Gastroesophageal sphincter (tissue), 4 donors: Measurements from ENCODE around the gene GALNT9. TPM values are rescaled to one million over a fixed set of nuclear protein-coding genes. Genes with fewer than 3 reads are reported as not detected.
"Not testable (repeated sequence)": the region's sequence is repeated elsewhere in the genome, so short reads cannot be mapped to it uniquely, and the experiment has no call there.

Source experiments
- ATAC-seq: fragments of 150-250 bp; one replicate; pipeline ENCODE4 v1.9.1; 2016; ENCODE audit warnings: mild to moderate bottlenecking, moderate library complexity
- H3K27ac ChIP-seq, 4 donors: fragments of 200-600 bp; sonication (generic) in 3 of 4; 1 replicate in 3 of 4; 2 replicates in 1 of 4; pipeline ENCODE4 v1.5.1; 2016 to 2019
- H3K27me3 ChIP-seq: fragments of 200-600 bp; sonication (generic); one replicate; pipeline ENCODE4 v1.5.1; 2019
- H3K36me3 ChIP-seq, 2 donors: fragments of 200-600 bp; sonication (generic); one replicate each; pipeline ENCODE4 v1.5.1; 2019; ENCODE audit warnings: control low read depth in 1 of 2
- H3K4me1 ChIP-seq, 3 donors: fragments of 200-600 bp; sonication (generic); 1 replicate in 2 of 3; 2 replicates in 1 of 3; pipeline ENCODE4 v1.5.1; 2016 to 2019; ENCODE audit warnings: control low read depth in 2 of 3
- H3K4me3 ChIP-seq, 2 donors: fragments of 200-600 bp; sonication (generic); one replicate each; pipeline ENCODE4 v1.5.1; 2019; ENCODE audit warnings: mild to moderate bottlenecking in 1 of 2, moderate library complexity in 1 of 2
- H3K9me3 ChIP-seq, 3 donors: fragments of 200-600 bp; sonication (generic); one replicate each; pipeline ENCODE4 v1.5.1; 2017 to 2019; ENCODE audit warnings: control low read depth in 2 of 3
- CTCF ChIP-seq, 4 experiments: fragments of 200-600 bp in 2 of 4; fragments of 450-650 bp in 2 of 4; sonication (generic) in 1 of 4; IDR thresholded peaks; one replicate each; pipeline ENCODE4 v1.5.1; 2017 to 2019; ENCODE audit warnings: antibody characterized with exemption in 4 of 4, mild to moderate bottlenecking in 2 of 4, moderate library complexity in 2 of 4
- EP300 ChIP-seq: sonication (generic); formaldehyde crosslinking; IDR thresholded peaks from one replicate; pipeline ENCODE4 v1.6.1; 2017; ENCODE audit warnings: antibody characterized with exemption, mild to moderate bottlenecking
- POLR2A ChIP-seq, 2 donors: fragments of 450-650 bp; IDR thresholded peaks; one replicate each; pipeline ENCODE4 v1.6.1; 2017; ENCODE audit warnings: antibody characterized with exemption in 2 of 2, mild to moderate bottlenecking in 2 of 2, moderate library complexity in 1 of 2
- POLR2AphosphoS5 ChIP-seq: sonication (generic); formaldehyde crosslinking; IDR thresholded peaks from one replicate; pipeline ENCODE4 v1.6.1; 2017; ENCODE audit warnings: antibody characterized with exemption
- WGBS, 2 donors: methylation state at CpG; one replicate each; pipeline ENCODE4 v1.1.5; 2018; ENCODE audit warnings: low coverage in 1 of 2; 5-methylcytosine and 5-hydroxymethylcytosine counted together
- total RNA-seq, 4 donors: library from RNA; depleted of rRNA; stranded (reverse); fragments of >200 nt; gene quantifications; one replicate each; pipeline ENCODE4 v1.1.0, GENCODE V29; 2016

Gene GALNT9
- total RNA-seq, 4 donors from 2014 or later: 2.0 TPM; not detected in 3

- Histone ChIP-seq H3K9me3 (no peaks in the 10 kb centered on the region), H3K36me3 (peaks cover 0 to 52% of the 10 kb centered on the region in 2 donors), H3K27me3 (no peaks in the 10 kb centered on the region), H3K4me1 (peaks cover 0 to 11% (median 5%) of the 10 kb centered on the region in 3 donors), H3K27ac (no peak overlapping the region), H3K4me3 (no peak overlapping the region)
- TF ChIP-seq CTCF (IDR thresholded peaks at IDR 0.05) (no peak), POLR2A (IDR thresholded peaks at IDR 0.05) (no peak), EP300 (no peak), POLR2AphosphoS5 (no peak)
- no peak for ATAC-seq
- WGBS, 2 donors: 89 to 94% methylated on average over 10 to 14 of the region's 20 CpGs
Observed at GRCh38 chr12:132152953-132153352, 176.4 kb downstream of the GALNT9 start.

GRCh38 chr12:132152411-132152821, 177.0 kb downstream of the GALNT9 start:
- ATAC-seq: no peak
- Histone ChIP-seq H3K27ac (no peak overlapping the region), H3K4me1 (peaks cover 0 to 11% (median 5%) of the 10 kb centered on the region in 3 donors), H3K36me3 (peaks cover 0 to 52% of the 10 kb centered on the region in 2 donors), H3K4me3 (no peak overlapping the region), H3K9me3 (no peaks in the 10 kb centered on the region), H3K27me3 (no peaks in the 10 kb centered on the region)
- WGBS, 2 donors: no CpG with 5 or more reads among the region's 9 CpGs
- TF ChIP-seq POLR2AphosphoS5 (no peak), CTCF (IDR thresholded peaks at IDR 0.05) (no peak), POLR2A (IDR thresholded peaks at IDR 0.05) (no peak), EP300 (no peak)

- Histone ChIP-seq H3K9me3 (no peaks in the 10 kb centered on the region), H3K36me3 (peaks cover 0 to 55% of the 10 kb centered on the region in 2 donors), H3K27ac (no peak overlapping the region), H3K4me3 (no peak overlapping the region), H3K4me1 (peaks cover 0 to 11% (median 5%) of the 10 kb centered on the region in 3 donors), H3K27me3 (no peaks in the 10 kb centered on the region)
- no peak for ATAC-seq
- TF ChIP-seq EP300 (no peak), CTCF (IDR thresholded peaks at IDR 0.05) (no peak), POLR2A (IDR thresholded peaks at IDR 0.05) (no peak), POLR2AphosphoS5 (no peak)
- WGBS, 2 donors: 100% methylated on average over 1 of the region's 32 CpGs; no CpG with 5 or more reads in 1 of the 2 donors
Observed at GRCh38 chr12:132151766-132152410, 177.5 kb downstream of the GALNT9 start.

GRCh38 chr12:132151145-132151765, 178.1 kb downstream of the GALNT9 start:
- Histone ChIP-seq H3K27me3 (no peaks in the 10 kb centered on the region), H3K36me3 (peaks cover 0 to 55% of the 10 kb centered on the region in 2 donors), H3K4me3 (no peak overlapping the region), H3K27ac (no peak overlapping the region), H3K4me1 (peaks cover 0 to 11% (median 5%) of the 10 kb centered on the region in 3 donors), H3K9me3 (no peaks in the 10 kb centered on the region)
- WGBS, 2 donors: 93% methylated on average over 6 of the region's 36 CpGs; no CpG with 5 or more reads in 1 of the 2 donors
- TF ChIP-seq CTCF (IDR thresholded peaks at IDR 0.05) (no peak), EP300 (no peak), POLR2A (IDR thresholded peaks at IDR 0.05) (no peak), POLR2AphosphoS5 (no peak)
- no peak for ATAC-seq

- Histone ChIP-seq H3K4me3 (no peak overlapping the region), H3K36me3 (peaks cover 0 to 54% of the 10 kb centered on the region in 2 donors), H3K27me3 (no peaks in the 10 kb centered on the region), H3K9me3 (no peaks in the 10 kb centered on the region), H3K27ac (no peak overlapping the region), H3K4me1 (peaks cover 0 to 16% (median 5%) of the 10 kb centered on the region in 3 donors)
- TF ChIP-seq CTCF (IDR thresholded peaks at IDR 0.05) (no peak), EP300 (no peak), POLR2AphosphoS5 (no peak), POLR2A (IDR thresholded peaks at IDR 0.05) (no peak)
- WGBS, 2 donors: no CpG with 5 or more reads among the region's 6 CpGs
- ATAC-seq: no peak
Observed at GRCh38 chr12:132150780-132151144, 178.6 kb downstream of the GALNT9 start.

- H3K9me3 ChIP-seq, ATAC-seq, H3K27me3 ChIP-seq, H3K4me3 ChIP-seq, H3K27ac ChIP-seq: not testable (repeated sequence)
- no CpG with 5 or more reads among the region's 32 CpGs for WGBS, 2 donors
- peaks cover 0 to 54% of the 10 kb centered on the region in 2 donors for H3K36me3 ChIP-seq
- H3K4me1 ChIP-seq: peaks cover 0 to 27% (median 13%) of the 10 kb centered on the region in 3 donors
Observed at GRCh38 chr12:132149526-132149925, 179.9 kb downstream of the GALNT9 start.
